ENCODE results near the gene SVOP. TPM values are rescaled to one million over a fixed set of nuclear protein-coding genes. Genes with fewer than 3 reads are reported as not detected.

Gene SVOP
- total and polyA plus RNA-seq, 7 donors = 0.04 to 0.45 (median 0.08) TPM; not detected in 2

GRCh38 chr12:108955225-108955835 is 65.5 kb downstream of the SVOP start:
- no peak for TF ChIP-seq CTCF (IDR thresholded peaks at IDR 0.05)
- no peak overlapping the region for H3K27ac ChIP-seq
- H3K4me3 ChIP-seq = no peak overlapping the region
- peak; percentile 27 to 53 for DNase-seq
- H3K9me3 ChIP-seq = no peaks in the 10 kb centered on the region
- 18 to 24% (median 22%) methylated on average over 6 of the region's 6 CpGs for WGBS, 3 donors
- H3K27me3 ChIP-seq (ENCODE audit: insufficient read depth in 3 of 3, low read length in 2 of 3) = no peaks in the 10 kb centered on the region
- H3K4me1 ChIP-seq = peaks cover 7% of the 10 kb centered on the region
- intact Hi-C loops (cut with DNase I) = loop anchor here (5.0 to 10.0 kb wide), 2 partner anchors 137 to 291 kb away; partner anchors contain the start of gene ALKBH2 (in 1 of the 2)
- ATAC-seq = peak; percentile 77 to 90 (median 84)
- H3K36me3 ChIP-seq (ENCODE audit: insufficient read depth in 1 of 2, low read depth in 1 of 2) = no peaks in the 10 kb centered on the region

- no peaks in the 10 kb centered on the region for H3K27me3 ChIP-seq (ENCODE audit: insufficient read depth in 3 of 3, low read length in 2 of 3)
- WGBS, 3 donors = 21 to 24% (median 22%) methylated on average over 12 of the region's 12 CpGs
- H3K4me3 ChIP-seq = peak overlapping the region; percentile 33
- H3K27ac ChIP-seq = no peak overlapping the region
- TF ChIP-seq CTCF (IDR thresholded peaks at IDR 0.05) = peak; percentile 94
- intact Hi-C loops (cut with DNase I) = loop anchor here (2.0 to 10.0 kb wide), 5 partner anchors 92 to 384 kb away; no protein-coding TSS in a partner anchor
- no peaks in the 10 kb centered on the region for H3K36me3 ChIP-seq (ENCODE audit: insufficient read depth in 1 of 2, low read depth in 1 of 2)
- DNase-seq (peak; percentile 63 to 76), ATAC-seq (peak; percentile 67 to 82 (median 73))
- H3K9me3 ChIP-seq = no peaks in the 10 kb centered on the region
- peaks cover 7% of the 10 kb centered on the region for H3K4me1 ChIP-seq
These were observed 69.7 kb downstream of the SVOP start for GRCh38 chr12:108950991-108951739.

- WGBS, 3 donors = 88 to 94% (median 93%) methylated on average over 1 of the region's 1 CpG
- intact Hi-C loops (cut with DNase I) = loop anchor here (2.0 to 10.0 kb wide), 7 partner anchors 73 to 383 kb away; no protein-coding TSS in a partner anchor
- Histone ChIP-seq H3K27me3 (ENCODE audit: insufficient read depth in 3 of 3, low read length in 2 of 3) (no peaks in the 10 kb centered on the region), H3K9me3 (no peaks in the 10 kb centered on the region), H3K27ac (no peak overlapping the region), H3K36me3 (ENCODE audit: insufficient read depth in 1 of 2, low read depth in 1 of 2) (no peaks in the 10 kb centered on the region), H3K4me1 (peaks cover 7% of the 10 kb centered on the region), H3K4me3 (no peak overlapping the region)
- ATAC-seq = no peak
- no peak for TF ChIP-seq CTCF (IDR thresholded peaks at IDR 0.05)
- DNase-seq = no peak
These were observed 70.9 kb downstream of the SVOP start for GRCh38 chr12:108949976-108950375.

- no peak overlapping the region for H3K27ac ChIP-seq
- intact Hi-C loops (cut with DNase I) = loop anchor here (5.0 kb wide), 2 partner anchors 71 to 86 kb away; no protein-coding TSS in a partner anchor
- TF ChIP-seq CTCF (IDR thresholded peaks at IDR 0.05) = no peak
These were observed 72.5 kb downstream of the SVOP start for GRCh38 chr12:108948367-108948766.

More at GRCh38 chr12:108948367-108948766, 72.5 kb downstream of the SVOP start:
- no peaks in the 10 kb centered on the region for H3K36me3 ChIP-seq (ENCODE audit: insufficient read depth in 1 of 2, low read depth in 1 of 2)
- no peaks in the 10 kb centered on the region for H3K27me3 ChIP-seq (ENCODE audit: insufficient read depth in 3 of 3, low read length in 2 of 3)
- ATAC-seq (no peak), DNase-seq (no peak)
- peaks cover 7% of the 10 kb centered on the region for H3K4me1 ChIP-seq
- no peak overlapping the region for H3K4me3 ChIP-seq
- H3K9me3 ChIP-seq = no peaks in the 10 kb centered on the region

Measured in psoas muscle (tissue), 8 donors.